GM18520 (cell line): ENCODE results near the gene PARD3.

Experiments
- ATAC-seq: cut with Tn5 transposase; IDR thresholded peaks from one replicate; pipeline ENCODE4 v1.9.1; 2021; ENCODE audit not compliant: unreplicated experiment

The PARD3 gene

GRCh38 chr10:34627741-34628140 is 187.4 kb downstream of the PARD3 start:
- ATAC-seq, result no peak

- ATAC-seq, result no peak
These were observed 187.8 kb downstream of the PARD3 start for GRCh38 chr10:34627331-34627730.

- no peak for ATAC-seq
These were observed 188.8 kb downstream of the PARD3 start for GRCh38 chr10:34626158-34626880.

DNA sequence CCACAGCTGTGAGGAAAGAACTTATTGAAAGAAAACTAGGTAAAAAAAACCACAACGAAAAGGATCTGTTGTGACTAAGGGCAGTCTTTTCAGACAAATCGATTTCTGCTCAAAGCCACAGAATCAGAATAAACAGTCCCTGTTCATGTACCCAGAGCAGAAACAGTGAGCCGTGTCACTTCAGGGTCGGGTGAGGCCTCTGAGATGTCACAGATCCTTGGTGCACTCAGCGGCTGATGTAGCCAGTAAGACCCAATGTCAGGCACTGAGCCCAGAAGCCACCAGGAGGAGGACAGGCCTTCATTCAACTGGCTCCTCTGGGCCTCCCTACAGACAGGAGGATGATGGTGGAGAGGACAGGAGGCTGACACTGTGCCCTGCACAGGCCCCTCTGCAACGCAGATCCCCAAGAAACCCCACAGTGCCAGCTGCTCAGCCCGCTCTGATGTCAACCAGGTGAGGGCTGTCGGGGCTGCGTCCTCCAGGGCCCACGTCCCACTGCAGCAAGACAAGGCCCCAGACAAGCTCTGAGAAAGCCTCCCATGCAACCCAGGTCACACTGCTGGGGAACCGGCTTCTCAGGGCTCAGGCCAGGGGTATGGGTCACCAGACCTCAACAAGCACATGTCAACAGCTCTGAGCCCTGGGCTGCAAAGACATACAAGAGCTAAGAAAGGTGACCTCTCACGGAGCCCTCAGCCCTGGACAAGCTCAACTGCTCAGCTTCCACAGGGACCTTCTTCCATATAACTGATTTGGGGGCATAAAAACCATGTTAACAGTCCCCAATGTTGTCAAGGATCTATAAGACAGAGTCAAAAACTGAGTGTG is 190.6 kb downstream of the PARD3 start:
- no peak for ATAC-seq

- ATAC-seq, result no peak
These were observed 192.2 kb downstream of the PARD3 start for GRCh38 chr10:34622945-34623344.

GRCh38 chr10:34618611-34619010 is 196.5 kb downstream of the PARD3 start:
- no peak for ATAC-seq

DNA sequence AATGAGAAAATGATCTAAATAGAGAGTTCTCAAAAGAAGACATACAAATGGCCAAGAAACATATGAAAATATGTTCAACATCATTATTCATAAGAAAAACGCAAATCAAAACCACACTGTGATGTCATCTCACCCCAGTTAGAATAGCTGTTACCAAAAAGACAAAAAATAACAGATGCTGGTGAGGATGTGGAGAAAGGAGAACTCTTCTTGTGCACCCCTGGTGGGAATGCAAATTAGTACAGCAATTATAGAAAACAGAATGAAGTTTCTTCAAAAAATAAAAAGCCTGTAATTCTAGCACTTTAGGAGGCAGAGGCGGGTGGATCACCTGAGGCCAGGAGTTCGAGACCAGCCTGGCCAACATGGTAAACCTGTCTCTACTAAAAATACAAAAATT is 199.3 kb downstream of the PARD3 start:
- no peak for ATAC-seq

DNA sequence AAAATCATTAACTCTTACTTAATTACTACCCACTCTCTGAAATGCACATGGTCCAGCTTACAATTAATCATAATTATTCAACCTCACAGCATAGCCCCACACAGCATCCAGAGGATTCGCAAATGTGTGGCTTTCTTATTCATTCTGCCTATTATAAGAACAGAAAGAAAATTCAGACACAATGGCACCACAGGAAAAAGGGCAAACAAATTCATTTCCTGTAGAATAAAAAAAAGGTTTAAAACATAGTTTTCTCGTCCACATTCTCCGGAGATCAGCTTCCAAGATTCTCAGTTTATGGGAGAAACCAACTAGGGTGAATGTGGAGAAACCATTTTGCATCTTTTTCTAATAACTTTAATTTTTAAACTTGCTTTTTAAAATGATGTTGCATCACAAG is 201.6 kb downstream of the PARD3 start:
- ATAC-seq, result no peak

DNA sequence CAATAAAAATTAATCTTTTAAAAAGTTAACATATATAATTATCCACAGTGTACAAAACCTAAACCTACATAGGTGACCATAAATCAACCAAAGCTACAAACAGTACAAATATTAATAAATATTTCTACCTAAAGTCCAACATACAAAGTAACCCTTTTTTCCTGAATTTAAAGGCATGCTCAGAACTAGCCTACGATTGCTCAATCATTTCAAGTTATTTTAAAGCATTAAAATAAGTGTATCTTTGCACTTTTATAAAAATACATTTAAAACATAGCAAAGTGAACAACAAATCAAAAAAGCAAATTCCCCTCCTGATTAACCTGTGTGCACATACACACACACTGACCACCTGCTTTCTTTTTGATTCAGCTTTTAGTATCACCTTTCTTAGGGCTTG is 202.2 kb downstream of the PARD3 start:
- no peak for ATAC-seq

DNA sequence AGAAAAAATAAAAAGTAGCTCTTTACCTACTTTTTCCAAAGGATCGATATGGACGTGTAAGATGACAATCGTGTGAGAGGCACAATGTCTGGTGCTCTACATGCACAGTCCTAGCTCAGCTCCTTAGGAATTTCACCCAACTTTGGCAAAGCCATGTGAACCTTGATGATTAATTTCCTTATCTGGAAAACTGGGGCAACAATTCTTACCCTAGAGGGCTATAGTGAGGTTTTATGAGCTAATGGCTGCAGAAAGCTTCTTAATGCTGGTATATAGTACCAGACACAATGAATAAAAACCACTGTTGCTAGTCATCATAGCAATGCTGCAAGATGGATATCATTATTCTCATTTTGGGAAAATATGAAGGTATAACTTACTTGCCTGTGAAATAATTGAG is 202.7 kb downstream of the PARD3 start:
- no peak for ATAC-seq

- no peak for ATAC-seq
These were observed 205.7 kb downstream of the PARD3 start for GRCh38 chr10:34609287-34609940.

- no peak for ATAC-seq
These were observed 207.2 kb downstream of the PARD3 start for GRCh38 chr10:34607894-34608293.

GRCh38 chr10:34606890-34607289 is 208.2 kb downstream of the PARD3 start:
- no peak for ATAC-seq

DNA sequence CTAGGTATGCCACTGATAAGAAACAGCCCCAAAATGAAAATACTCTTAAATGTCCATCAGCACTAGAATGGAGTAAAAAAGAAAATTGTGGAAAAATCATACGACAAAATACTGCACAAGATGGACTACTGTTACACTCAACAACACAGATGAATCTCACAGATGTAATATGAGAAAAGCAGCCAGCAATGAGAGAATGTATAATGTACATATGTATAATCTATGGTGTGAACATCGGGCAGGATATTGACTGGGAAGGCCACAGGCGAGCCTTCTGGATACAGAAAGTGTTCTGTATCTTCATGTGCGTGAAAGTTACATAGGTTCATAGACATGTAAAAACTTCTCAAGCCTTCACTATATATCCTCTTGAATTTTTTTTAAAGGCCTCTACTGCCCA is 212.6 kb downstream of the PARD3 start:
- ATAC-seq, result no peak

DNA sequence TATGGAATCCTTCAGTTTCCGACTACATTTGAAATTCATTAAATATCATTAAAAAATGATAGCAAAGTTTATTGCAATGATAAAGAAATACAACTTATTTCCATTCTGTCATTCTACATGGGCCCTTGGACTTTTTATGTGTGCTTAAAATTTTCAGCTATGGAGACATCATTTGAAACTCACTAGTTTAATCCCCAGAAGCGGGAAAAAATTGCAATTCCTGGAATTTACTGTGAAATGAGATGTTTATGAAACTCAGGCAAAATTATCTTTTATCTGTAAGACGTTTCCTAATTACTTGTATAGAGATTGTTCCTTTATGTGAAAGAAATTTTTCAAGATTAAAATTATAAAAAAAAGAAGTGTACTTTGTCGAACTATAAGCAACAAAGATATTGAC is 213.4 kb downstream of the PARD3 start:
- no peak for ATAC-seq

- no peak for ATAC-seq
These were observed 215.9 kb downstream of the PARD3 start for GRCh38 chr10:34599026-34599795.

DNA sequence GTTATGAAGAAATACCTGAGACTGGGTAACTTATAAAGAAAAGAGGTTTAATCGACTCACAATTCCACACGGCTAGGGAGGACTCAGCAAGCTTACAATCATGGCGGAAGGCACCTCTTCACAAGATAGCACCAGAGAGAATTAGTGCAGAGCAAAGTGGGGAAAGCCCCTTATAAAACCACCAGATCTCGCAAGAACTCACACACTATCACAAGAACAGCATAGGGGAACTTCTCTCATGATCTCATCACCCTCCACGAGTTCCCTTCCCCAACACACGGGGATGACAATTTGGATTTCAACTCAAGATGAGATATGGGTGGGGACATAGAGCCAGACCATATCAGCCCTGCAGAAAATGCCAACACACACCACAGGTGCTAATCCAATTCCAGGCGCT is 218.7 kb downstream of the PARD3 start:
- no peak for ATAC-seq

- no peak for ATAC-seq
These were observed 221.2 kb downstream of the PARD3 start for GRCh38 chr10:34593930-34594329.

DNA sequence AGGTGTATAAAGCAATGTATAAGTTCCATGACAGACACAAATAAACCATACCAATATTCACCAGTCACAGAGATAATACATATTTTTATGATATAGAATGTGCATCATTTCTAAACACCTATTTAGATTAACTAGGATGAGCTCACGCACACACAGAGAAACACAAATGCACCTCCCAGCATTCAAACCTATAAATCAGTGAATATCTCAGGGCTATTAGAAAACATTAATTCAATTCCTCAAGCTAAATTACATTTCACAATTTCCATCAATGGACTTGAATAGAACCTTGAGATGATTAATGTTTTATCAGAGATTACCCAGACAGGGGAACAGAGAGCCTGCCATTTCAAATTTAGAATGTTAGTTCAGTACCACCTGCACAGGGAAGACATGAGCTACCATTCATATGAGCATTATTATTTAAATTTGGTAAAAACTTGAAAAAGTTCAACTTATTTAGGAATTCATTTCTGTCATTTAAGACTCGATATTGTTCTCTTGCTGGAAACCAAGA is 221.7 kb downstream of the PARD3 start:
- no peak for ATAC-seq

- no peak for ATAC-seq
These were observed 224.3 kb downstream of the PARD3 start for GRCh38 chr10:34590793-34591192.

- no peak for ATAC-seq
These were observed 225.8 kb downstream of the PARD3 start for GRCh38 chr10:34589275-34589674.
